ES-I3 (cell line): ENCODE measurements around the gene ANP32A.

Source experiments
- H3K36me3 ChIP-seq: 2 replicates; pipeline ENCODE4 v1.6.1; 2013; ENCODE audit warnings: mild to moderate bottlenecking, low read length, control low read depth, moderate library complexity; ENCODE audit not compliant: insufficient read depth
- H3K4me1 ChIP-seq: 2 replicates; pipeline ENCODE4 v1.6.1; 2013; ENCODE audit warnings: mild to moderate bottlenecking, control low read depth, low read length; ENCODE audit not compliant: insufficient read depth
- H3K9ac ChIP-seq: 2 replicates; pipeline ENCODE4 v1.6.1; 2013; ENCODE audit warnings: low read depth, mild to moderate bottlenecking, low read length, moderate library complexity
- H3K9me3 ChIP-seq: 2 replicates; pipeline ENCODE4 v1.6.1; 2013; ENCODE audit warnings: mild to moderate bottlenecking, low read length, moderate library complexity; ENCODE audit not compliant: control insufficient read depth, insufficient read depth

ANP32A gene

DNA sequence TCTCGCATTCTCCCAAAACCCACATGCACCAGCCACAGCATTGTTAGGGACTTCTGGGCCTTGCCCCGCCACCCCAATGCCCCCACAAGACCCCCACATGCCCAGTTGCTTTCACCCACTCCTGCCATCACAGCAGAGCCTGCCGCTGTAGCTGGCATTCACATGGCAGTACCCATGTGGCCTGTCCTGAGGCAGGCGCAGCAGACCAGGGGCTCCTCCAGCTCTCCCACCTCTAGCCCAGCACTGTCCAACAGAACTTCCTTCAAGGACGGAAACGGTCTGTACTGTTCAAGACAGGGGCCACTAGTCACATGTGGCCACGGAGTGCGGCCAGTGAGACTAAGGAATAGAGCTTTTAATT is 32.5 kb downstream of the ANP32A start:
- Histone ChIP-seq H3K9ac (no peak overlapping the region), H3K9me3 (no peaks in the 10 kb centered on the region), H3K4me1 (peaks cover 41% of the 10 kb centered on the region), H3K36me3 (no peaks in the 10 kb centered on the region; the same call in 1 of the 2 replicates)

DNA sequence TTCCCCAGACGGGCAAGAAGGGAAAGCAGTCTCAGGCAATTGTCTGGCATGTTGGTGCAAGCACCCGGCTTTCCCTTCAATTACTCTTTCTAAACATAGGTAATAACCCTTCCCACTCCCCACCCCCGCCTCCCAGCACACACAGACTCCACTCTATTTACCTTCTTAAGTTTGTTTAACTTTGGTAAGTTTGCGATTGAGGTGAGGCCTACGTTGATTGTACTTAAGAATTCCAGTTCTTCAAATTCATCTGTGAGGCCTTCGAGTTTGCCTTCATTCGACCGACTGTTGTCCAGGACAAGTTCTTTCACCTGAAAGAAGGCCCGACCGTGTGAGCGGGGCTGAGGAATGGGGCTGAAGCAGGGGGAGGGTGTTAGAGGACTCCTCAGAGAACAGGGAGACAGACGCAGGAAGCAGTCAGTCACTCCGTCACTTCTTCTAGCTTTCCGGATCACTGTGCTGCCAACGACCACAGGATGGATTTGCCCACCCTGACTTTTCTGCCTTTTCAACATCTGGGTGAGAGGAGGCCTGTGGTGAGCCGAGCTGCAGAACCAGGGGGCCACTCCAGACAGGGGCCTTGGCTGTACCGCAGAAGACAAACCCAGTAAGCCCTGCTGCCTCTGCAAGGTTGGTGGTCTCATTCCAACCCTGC is 33.0 kb downstream of the ANP32A start:
- H3K9ac ChIP-seq: no peak overlapping the region

DNA sequence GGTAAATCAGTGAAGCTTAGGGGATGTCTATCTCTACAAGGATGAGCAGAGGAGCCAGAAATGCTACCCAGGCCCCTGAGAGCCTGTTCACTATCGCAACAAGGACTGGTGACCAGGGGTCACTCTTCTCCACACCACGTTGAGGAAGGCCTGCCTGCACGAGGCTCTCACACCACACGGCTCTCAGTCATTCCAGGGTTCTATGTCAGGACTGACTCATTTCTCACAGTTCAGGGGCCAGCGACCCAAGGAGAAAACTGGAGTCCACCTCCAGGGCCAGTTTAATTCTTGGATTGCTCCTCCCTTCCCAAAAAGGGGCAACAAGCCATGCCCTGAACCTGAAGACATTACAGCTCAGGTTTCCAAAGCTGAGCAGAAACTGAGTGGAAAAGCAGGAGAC is 33.9 kb downstream of the ANP32A start:
- no peaks in the 10 kb centered on the region; the same call in 1 of the 2 replicates for H3K36me3 ChIP-seq
- H3K4me1 ChIP-seq: peaks cover 33% of the 10 kb centered on the region
- H3K9me3 ChIP-seq: no peaks in the 10 kb centered on the region
- no peak overlapping the region for H3K9ac ChIP-seq

More for the DNA sequence above, 33.0 kb downstream of the ANP32A start:
- Histone ChIP-seq H3K4me1 (peaks cover 36% of the 10 kb centered on the region), H3K36me3 (no peaks in the 10 kb centered on the region; the same call in 1 of the 2 replicates), H3K9me3 (no peaks in the 10 kb centered on the region)

DNA sequence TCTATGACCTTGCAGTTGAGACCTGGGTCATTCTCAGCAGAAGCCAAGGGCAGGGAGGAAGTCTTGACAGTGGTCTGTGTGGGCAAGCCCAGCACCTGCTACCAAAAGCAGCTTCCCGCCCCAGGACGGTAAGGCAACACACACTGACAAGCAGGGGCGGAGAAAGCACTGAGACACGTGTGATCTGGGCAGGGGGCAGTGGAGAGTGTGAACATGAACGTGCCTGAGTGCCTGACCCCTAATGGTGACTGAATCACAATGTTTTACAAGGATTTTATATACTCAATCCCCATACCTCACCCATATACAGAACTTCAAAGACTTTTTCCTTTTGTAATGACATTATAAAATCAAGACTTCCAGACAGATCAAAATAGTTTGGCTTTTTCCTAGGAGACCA is 35.2 kb downstream of the ANP32A start:
- Histone ChIP-seq H3K36me3 (peaks cover 1% of the 10 kb centered on the region), H3K4me1 (peaks cover 22% of the 10 kb centered on the region; the same call in 1 of the 2 replicates), H3K9ac (no peak overlapping the region), H3K9me3 (no peaks in the 10 kb centered on the region)

DNA sequence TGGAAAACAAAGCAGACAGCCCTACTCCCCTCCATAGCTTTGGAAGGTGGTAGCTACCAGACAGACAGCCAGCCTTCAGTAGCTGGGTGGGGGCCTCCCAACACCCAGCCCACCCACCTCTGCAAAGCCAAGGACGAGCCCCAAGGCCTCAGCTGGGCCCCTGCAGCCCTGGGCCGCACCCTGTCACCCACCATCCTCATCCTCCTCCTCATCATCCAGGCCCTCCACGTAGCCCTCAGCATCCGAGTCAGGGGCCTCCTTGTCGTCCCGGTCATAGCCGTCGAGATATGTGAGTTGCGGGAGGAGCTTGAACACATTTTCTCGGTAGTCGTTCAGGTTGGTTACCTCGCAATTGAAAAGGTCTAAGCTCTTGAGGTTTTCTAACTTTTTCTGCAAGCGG is 36.5 kb downstream of the ANP32A start:
- Histone ChIP-seq H3K36me3 (peaks cover 6% of the 10 kb centered on the region), H3K9ac (no peak overlapping the region), H3K9me3 (no peaks in the 10 kb centered on the region), H3K4me1 (peaks cover 9% of the 10 kb centered on the region; the same call in 1 of the 2 replicates)

DNA sequence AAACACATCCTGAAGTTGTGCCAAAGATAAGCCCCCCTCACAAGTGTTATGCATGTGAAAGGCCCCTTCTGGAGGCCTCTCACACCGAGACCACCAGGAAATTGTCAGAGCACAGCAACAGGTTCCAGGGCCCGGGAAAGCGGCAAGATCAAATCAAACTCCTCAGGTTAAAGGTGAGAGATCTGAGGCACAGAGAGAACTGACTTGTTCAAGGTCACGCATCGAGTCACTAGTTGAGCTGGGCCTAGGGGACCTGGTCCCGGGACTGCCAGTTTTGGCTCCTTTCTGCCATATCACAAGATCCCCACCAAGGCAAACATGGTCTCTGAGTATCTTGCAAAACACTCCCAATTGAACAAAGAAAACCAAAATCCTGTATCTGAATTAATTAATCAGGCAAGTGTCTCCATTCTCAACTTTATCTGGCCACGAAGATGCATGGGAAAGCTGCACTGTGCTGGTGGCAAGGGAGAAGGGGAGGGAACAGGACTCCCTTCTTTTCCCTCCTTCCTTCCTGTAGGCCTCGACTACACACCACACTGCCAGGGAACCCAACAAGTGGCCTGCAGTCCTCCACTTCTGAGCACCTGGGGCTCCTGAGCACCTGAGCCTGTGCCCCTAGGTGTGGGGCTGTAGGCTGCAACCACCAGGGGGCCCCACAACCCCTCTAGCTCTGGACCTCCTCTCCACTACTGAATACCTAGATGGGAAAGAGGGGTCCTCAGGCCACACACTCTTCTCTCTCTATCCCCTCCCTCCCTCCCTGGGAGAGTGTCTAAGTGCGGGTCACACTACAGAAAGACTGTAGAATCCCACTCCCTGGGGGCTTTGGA is 37.3 kb downstream of the ANP32A start:
- Histone ChIP-seq H3K4me1 (peaks cover 7% of the 10 kb centered on the region; the same call in 1 of the 2 replicates), H3K36me3 (peaks cover 6% of the 10 kb centered on the region), H3K9ac (no peak overlapping the region), H3K9me3 (no peaks in the 10 kb centered on the region)

DNA sequence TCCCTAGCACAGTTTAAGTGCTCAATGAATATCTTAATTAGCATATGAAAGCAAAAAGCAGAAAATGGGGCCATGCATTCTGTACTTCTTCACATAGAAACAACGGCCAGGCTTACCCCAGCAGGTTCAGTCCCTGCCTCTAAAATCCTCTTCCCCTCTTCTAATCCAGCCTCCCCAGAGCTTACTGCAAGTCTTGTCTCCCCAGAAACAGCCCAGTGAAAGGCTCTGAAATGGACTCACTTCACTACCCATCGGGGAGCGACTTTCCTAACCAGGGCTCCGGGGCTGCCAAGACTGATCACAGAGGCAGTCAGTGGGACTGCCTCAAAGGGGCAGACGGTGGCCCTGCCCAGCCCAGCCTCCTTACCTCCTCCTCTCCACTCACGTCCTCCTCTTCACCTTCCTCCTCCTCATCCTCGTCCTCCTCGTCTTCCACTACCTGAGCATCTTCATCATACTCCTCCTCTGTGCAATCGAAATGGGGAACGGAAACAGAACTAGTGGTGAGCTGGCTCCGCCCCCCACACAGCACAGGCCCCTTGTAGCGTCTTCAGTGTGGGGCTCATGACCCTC is 38.0 kb downstream of the ANP32A start:
- no peaks in the 10 kb centered on the region for H3K9me3 ChIP-seq
- H3K9ac ChIP-seq: no peak overlapping the region
- H3K4me1 ChIP-seq: peaks cover 7% of the 10 kb centered on the region; the same call in 1 of the 2 replicates
- peaks cover 6% of the 10 kb centered on the region for H3K36me3 ChIP-seq

DNA sequence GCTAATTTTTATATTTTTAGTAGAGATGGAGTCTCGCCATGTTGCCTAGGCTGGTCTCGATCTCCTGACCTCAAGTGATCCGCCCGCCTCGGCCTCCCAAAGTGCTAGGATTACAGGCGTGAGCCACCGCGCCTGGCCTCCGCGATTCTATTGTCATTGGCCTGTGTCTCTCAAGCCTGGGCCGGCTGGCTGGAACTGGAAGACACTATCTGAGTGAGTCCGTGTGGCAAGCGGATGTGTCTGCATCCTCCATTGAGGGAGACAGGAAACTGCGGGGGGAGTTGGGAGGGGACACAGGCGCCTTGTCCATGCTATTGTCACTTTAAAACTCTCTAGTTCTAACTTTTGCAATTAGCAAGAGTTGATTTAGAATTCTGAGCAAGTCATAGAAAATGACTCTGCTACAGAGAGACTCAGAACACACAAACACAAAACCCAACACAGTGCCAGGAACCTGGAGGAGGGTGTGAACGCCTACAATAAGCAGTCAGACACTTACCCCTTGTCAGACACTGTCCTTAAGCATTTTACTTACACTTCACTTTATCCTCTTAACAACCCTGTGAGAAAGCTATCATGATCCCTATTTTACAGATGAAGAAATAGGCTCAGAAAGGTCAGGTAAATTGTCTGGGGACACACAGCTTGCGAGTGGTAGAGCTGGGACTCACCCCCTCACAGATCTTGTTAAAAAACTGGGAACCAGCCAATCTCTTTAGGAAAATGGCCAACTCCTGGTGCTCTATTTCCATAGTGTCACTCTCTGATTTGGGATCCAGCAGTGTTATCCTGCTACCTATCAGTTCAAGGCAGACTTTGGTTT is 38.7 kb downstream of the ANP32A start:
- Histone ChIP-seq H3K4me1 (peaks cover 7% of the 10 kb centered on the region; the same call in 1 of the 2 replicates), H3K9me3 (no peaks in the 10 kb centered on the region), H3K9ac (no peak overlapping the region), H3K36me3 (peaks cover 6% of the 10 kb centered on the region)

DNA sequence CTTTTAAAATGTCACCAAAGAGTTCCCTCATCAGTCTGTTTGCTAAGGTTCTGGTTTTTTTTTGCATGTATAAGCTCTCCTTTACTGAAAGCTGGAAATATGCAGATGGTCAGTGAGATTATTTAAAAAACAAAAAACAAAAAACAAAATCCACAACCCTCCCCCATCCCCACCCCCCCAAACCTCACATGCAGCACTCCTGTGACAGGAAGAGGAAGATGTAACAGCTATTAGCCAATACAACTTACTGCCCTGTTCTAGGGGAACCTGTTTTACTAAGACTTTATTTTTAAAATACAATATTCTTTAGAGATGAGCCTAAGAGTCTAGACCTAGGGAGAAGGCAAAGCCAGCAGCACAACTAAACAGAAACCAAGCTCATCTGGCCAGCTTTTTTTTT is 39.5 kb downstream of the ANP32A start:
- H3K9me3 ChIP-seq: no peaks in the 10 kb centered on the region
- H3K9ac ChIP-seq: no peak overlapping the region
- H3K36me3 ChIP-seq: peaks cover 6% of the 10 kb centered on the region
- H3K4me1 ChIP-seq: peaks cover 7% of the 10 kb centered on the region; the same call in 1 of the 2 replicates

DNA sequence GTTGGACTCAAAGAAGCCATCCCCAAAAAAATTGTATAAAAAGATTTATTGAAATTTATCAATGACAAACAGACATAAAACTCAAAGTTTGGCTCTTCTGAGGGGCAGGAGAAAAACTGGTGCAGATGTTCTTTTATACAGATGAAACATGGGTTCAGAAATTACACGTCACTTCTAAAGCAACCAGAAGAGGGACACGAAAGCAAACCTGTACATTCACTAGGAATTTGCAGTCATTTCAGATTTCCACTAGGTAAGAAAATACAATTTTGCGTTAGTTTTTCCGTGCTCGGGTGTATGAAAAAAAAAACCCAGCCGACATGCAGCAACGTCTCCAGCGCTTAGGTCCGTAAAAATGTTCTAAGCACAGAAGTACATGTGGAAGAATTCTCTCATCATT is 41.8 kb downstream of the ANP32A start:
- peaks cover 7% of the 10 kb centered on the region; the same call in 1 of the 2 replicates for H3K4me1 ChIP-seq
- H3K9me3 ChIP-seq: no peaks in the 10 kb centered on the region
- no peak overlapping the region for H3K9ac ChIP-seq
- peaks cover 6% of the 10 kb centered on the region for H3K36me3 ChIP-seq

DNA sequence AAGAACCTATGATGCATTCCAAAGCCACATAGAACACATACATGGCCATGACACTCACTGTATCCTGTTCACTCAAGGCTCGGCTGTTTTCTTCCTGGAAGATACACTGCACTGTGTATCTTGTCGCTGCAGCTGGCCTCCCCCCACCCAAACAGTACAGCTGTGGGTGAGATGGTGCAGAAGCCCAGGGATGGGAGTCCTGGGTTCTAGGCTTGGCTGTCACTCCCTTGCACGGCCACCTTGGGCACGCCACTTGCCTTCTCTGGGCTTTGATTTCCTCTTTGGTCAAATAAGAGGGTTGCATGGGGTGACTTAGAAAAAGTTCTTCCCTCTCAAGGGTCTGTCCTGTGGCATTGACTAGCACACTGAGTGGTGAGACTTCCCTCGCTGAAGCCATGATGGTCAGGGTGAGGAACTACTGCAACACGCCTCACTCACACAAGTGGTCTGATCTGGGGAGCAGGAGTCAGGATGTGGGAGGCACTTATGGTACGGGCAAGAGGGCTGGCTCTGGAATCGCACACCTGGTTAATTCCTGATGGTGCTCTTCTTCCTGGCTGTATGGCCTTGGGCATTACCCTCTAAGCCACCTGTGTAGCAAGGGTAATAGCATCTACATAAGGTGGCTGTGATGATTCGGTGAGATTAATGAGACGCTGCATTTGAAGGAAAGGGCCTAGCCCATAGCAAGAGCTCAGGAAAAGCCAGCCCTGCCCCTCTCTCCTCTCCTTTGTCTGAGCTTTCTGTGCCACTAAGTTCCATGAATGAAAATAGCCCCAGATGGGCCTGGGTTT is 44.0 kb downstream of the ANP32A start:
- no peaks in the 10 kb centered on the region for H3K4me1 ChIP-seq
- peaks cover 6% of the 10 kb centered on the region for H3K36me3 ChIP-seq
- H3K9me3 ChIP-seq: no peaks in the 10 kb centered on the region
- H3K9ac ChIP-seq: no peak overlapping the region

DNA sequence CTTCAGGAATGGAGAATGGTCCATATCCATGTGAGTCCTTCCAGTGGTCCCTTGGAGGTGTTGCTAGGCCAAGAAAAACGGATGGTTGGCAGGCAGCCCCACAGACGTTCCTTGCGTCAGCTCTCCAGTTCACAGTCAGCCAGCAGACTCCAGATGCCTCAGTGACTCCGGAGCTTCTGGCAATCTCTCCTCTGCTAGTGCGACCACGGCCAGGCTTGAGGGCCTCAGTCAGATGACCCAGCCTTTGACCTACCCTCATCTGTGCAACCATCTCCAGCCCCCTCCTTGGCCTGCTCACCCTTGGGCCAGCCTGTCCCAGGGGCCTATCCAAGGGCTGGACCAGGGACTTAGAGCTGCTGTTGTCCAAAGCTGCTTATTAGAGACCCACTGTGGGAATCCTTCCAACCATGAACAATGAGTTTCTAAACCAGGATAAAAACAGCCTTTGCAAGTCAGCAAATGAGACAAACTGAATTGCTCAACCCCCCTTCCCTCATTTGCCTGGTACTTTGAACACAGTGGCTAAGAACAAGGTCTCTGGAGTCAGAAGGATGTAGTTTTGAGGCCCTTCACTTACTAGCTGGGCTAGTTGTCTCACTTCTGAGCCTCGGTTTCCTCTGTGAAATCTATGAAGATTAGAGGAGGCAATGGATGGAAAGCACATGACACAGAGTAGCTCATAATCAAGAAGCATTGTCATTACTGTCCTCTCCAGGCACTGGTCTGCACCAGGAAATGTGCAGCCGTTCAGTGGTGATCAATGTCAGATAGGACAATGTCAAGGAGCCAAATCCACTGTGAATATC is 44.8 kb downstream of the ANP32A start:
- no peak overlapping the region for H3K9ac ChIP-seq
- no peaks in the 10 kb centered on the region for H3K9me3 ChIP-seq
- H3K36me3 ChIP-seq: peaks cover 6% of the 10 kb centered on the region
- H3K4me1 ChIP-seq: no peaks in the 10 kb centered on the region

DNA sequence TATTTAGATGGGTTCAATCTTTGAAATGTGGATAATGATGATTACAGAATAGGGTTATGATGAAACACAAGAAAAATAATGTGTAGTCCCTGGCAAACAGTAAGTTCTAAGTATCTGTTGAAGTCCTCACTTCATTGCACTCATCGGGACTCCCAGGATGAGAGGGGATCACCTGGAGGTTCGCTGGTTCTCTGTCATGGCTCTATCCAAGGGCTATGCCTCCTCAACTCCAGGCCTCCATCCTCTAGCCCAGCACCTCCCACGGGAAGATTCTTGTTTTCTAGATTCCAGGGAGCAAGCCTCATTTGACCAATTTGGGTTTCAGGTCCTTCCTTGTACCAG is 45.5 kb downstream of the ANP32A start:
- Histone ChIP-seq H3K36me3 (peaks cover 3% of the 10 kb centered on the region; the same call in 1 of the 2 replicates), H3K9me3 (no peaks in the 10 kb centered on the region), H3K9ac (no peak overlapping the region), H3K4me1 (no peaks in the 10 kb centered on the region)
